Stimulated activated CD4-positive, alpha-beta T cell treated with anti-CD3 and anti-CD28 coated beads, Interleukin-4, amount 100 ng/mL, for 48 hours (primary cell): ENCODE results near the gene ZKSCAN5.

ENCODE experiments used
- DNase-seq, 2 donors: peaks; one replicate each; pipeline ENCODE4 v3.0.0-alpha.2; 2020; ENCODE audit warnings: low read depth in 2 of 2

The ZKSCAN5 gene

GRCh38 chr7:99504603-99505323 is at the start of gene ZKSCAN5:
Gene ZKSCAN5 (plus strand): TSS chr7:99504662. CDS start chr7:99506045, 1,383 bp downstream.
- DNase-seq = peak; percentile 97

- DNase-seq = no peak
Measured at GRCh38 chr7:99455874-99456273, 48.6 kb upstream of the ZKSCAN5 start.

DNA sequence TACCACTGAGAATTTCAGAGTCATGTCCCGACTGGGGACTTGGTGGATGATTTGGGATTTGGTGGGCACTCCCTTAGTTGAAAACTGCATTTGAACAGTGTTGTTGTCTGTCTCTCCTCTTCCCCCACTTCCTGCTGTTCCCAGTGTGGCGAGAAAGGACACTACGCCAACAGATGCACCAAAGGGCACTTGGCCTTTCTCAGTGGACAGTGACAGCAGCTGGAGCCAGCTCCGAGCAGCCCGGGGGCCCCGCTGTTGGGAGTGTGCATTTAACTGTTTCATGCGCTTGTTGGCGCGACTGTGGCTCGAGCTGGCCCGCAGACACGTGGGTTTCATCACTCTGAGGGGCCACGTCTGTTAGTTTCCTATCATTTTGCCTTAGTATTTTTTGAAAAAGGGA is 48.2 kb upstream of the ZKSCAN5 start:
- DNase-seq = no peak

GRCh38 chr7:99457050-99457649 is 47.3 kb upstream of the ZKSCAN5 start:
- DNase-seq = no peak

- DNase-seq = no peak
Measured at GRCh38 chr7:99457650-99458493, 46.6 kb upstream of the ZKSCAN5 start.

DNA sequence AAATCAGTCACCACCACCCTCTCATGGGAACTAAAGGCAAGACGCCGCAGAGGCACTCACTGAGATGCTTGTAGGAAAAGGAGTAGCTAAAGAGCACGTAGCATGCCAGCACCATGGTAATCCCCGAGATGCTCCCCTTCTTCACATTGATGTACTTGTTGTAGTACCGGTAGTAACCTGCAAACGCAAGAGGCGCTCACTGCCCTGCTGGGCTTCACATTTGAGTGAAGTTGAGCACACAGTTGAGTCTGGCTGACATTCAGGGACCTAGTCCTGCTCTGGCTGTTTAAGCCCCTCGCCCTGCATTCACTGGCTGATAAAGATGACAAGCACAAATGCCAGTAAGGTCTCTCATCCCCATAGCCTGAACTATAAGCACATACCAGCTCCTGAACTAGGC is 45.4 kb upstream of the ZKSCAN5 start:
- DNase-seq = no peak

- no peak for DNase-seq
Measured at GRCh38 chr7:99460651-99461050, 43.8 kb upstream of the ZKSCAN5 start.

GRCh38 chr7:99461221-99461620 is 43.2 kb upstream of the ZKSCAN5 start:
- no peak for DNase-seq

DNA sequence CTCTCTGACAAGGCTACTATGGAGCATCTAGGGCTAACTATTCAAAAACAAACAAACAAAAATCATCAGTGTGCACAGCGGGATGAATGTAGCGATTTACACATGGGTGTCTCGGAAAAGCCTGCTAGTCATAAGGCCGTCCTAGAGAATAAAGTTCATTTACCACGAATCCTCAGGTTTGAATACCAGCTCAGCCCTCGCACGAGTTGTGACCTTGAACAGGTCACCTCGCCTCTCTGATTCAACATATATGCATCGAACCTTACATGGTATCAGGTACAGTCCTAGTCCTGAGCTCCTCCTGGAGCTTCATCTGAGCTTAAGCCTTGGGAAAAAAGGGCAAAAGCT is 39.1 kb upstream of the ZKSCAN5 start:
- DNase-seq = no peak

DNA sequence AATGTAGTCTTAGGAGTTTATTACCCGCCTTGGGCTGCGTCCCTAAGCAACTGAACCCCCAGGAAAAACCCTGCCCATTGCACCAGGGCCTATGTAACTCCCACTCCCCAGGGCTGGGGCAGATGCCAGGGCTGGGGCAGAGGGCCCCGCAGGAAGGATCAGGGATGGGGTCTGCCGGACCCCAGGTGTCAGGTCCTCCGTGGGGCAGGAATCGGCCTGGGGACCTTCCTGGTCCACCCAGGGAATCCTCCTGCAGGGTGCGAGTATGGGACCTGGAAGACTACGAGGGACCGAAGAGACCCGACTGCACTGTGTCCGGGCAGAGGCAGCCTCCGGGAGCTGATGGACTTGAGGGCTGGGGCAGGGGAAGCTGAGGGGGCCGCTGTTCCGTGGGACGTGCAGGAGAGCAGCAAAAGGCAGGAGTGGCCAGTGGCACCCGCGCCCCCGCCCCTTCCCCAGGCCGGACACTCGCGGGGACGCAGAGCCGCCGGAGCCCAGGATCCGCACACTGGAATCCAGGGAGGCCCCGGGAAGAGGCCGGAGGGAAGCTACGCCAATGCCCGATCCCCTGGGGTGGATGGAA is 36.0 kb upstream of the ZKSCAN5 start:
- DNase-seq = no peak

- no peak for DNase-seq
Measured at GRCh38 chr7:99469381-99470065, 34.9 kb upstream of the ZKSCAN5 start.

GRCh38 chr7:99472561-99473314 is 31.7 kb upstream of the ZKSCAN5 start, which contains the start of gene ZNF789:
Gene ZNF789 (plus strand): TSS chr7:99472890. CDS start chr7:99476457, 3,567 bp downstream.
- peak; percentile 96 to 99 for DNase-seq

GRCh38 chr7:99473315-99473596 is 31.2 kb upstream of the ZKSCAN5 start:
- no peak for DNase-seq

DNA sequence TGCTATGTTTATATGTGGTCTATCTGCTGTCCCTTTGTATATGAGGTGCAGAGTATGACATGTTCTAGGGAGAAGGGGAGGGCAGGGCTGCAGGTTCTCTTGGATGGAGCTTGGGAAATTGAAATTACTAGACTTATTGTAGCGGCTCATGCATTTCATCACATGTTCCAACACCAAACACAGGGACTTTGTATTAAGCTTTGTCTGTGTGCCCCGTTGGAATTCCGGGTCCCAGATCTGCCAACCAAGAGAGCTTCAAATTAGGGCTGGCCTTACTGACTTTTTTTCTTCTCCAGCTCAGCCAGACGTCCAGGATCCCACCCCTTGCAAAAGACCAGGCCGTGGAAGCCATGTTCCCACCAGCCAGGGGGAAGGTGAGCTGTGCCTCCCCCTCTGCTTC is 28.4 kb upstream of the ZKSCAN5 start:
- no peak for DNase-seq

- no peak for DNase-seq
Measured at GRCh38 chr7:99478464-99479440, 25.7 kb upstream of the ZKSCAN5 start.

GRCh38 chr7:99485094-99485493 is 19.4 kb upstream of the ZKSCAN5 start:
- no peak for DNase-seq

GRCh38 chr7:99489235-99489634 is 15.2 kb upstream of the ZKSCAN5 start:
- no peak for DNase-seq

GRCh38 chr7:99490878-99491277 is 13.6 kb upstream of the ZKSCAN5 start:
- DNase-seq = no peak

DNA sequence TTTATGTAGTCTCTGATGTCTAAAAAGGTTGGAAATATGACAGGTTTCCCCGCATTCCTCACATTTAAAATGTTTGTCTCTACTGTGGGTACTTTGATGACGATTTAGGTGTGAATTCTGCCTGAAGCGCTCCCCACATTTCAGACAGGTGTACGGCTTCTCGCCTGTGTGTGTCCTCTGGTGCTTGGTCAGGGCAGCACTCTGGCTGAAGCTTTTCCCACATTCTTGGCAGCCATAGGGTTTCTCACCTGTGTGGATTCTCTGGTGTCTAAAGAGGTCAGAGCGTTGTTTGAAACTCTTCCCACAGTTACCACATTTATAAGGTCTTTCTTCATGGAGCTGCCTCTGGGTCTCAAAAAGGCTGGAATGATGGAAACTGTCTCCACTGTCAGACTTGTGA is 10.6 kb upstream of the ZKSCAN5 start:
- no peak for DNase-seq
